Measurements from ENCODE around the gene SPHK2. TPM values are rescaled to one million over a fixed set of nuclear protein-coding genes. Genes with fewer than 3 reads are reported as not detected.
"Not testable (repeated sequence)": the region's sequence is repeated elsewhere in the genome, so short reads cannot be mapped to it uniquely, and the experiment has no call there.

Gene SPHK2
- total RNA-seq, 1 experiment from 2014 or later, result 16.3 TPM

DNA sequence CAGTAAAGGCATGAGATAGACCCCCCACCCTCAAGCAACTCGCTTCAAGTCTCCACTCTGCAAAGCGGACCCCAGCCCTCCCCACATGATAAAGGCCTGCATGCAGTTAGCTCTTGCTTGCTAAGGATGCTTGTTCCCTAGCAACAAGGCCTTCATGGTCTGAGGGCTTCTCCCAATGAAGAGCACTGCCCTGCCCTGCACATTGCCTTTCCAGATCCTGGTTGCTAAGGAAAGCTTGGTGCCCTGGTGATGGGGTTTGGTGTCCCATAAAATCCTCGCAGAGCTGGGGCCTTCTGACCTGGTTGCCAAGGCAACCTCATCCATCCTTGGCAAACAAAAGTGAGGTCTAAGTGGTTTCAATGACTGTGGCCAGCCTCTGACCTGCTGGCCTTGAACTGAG, 11.9 kb downstream of the SPHK2 start:
- Mint-ChIP-seq H3K27ac (ENCODE audit: low read depth, unreplicated experiment) (no peak overlapping the region), H3K27me3 (ENCODE audit: insufficient read depth, unreplicated experiment) (no peaks in the 10 kb centered on the region), H3K9me3 (ENCODE audit: unreplicated experiment) (no peaks in the 10 kb centered on the region), H3K4me1 (ENCODE audit: insufficient read depth, unreplicated experiment) (peaks cover 16% of the 10 kb centered on the region), H3K36me3 (ENCODE audit: insufficient read depth, unreplicated experiment) (peaks cover 13% of the 10 kb centered on the region), H3K4me3 (ENCODE audit: unreplicated experiment) (no peak overlapping the region)
- no TSS peak for BruUV-seq (replicated peaks)
- intact Hi-C loops (cut with micrococcal nuclease), result no loop called here
- TF ChIP-seq, protein P1, sequence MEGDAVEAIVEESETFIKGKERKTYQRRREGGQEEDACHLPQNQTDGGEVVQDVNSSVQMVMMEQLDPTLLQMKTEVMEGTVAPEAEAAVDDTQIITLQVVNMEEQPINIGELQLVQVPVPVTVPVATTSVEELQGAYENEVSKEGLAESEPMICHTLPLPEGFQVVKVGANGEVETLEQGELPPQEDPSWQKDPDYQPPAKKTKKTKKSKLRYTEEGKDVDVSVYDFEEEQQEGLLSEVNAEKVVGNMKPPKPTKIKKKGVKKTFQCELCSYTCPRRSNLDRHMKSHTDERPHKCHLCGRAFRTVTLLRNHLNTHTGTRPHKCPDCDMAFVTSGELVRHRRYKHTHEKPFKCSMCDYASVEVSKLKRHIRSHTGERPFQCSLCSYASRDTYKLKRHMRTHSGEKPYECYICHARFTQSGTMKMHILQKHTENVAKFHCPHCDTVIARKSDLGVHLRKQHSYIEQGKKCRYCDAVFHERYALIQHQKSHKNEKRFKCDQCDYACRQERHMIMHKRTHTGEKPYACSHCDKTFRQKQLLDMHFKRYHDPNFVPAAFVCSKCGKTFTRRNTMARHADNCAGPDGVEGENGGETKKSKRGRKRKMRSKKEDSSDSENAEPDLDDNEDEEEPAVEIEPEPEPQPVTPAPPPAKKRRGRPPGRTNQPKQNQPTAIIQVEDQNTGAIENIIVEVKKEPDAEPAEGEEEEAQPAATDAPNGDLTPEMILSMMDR (IDR thresholded peaks at IDR 0.05; ENCODE audit: unreplicated experiment), result no peak
- CTCF ChIA-PET, result no interaction called here
- POLR2A ChIA-PET, result interaction anchor here (5.4 kb wide), 1 partner anchor 15 kb away, joined by 108 read pairs; the partner anchor contains the start of genes FAM83E, RPL18 and SPHK2
- no peak for DNase-seq (ENCODE audit: unreplicated experiment)

DNA sequence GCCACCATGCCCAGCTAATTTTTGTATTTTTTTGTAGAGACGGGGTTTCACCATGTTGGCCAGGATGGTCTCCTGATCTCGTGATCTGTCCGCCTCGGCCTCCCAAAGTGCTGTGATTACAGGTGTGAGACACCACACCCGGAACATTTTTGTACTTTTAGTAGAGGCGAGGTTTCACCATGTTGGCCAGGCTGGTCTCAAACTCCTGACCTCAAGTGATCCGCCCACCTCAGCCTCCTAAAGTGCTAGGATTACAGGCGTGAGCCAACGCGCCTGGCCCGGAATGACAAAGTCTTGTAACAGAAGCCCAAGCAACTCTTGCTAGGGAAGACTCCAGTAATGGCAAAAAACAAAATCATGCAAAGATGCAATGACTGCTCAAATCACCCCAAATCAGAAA, 13.0 kb downstream of the SPHK2 start:
- ChIA-PET POLR2A (interaction anchor here (1.4 to 5.4 kb wide), 3 partner anchors 9 to 187 kb away, joined by 3 to 108 read pairs (median 21); partner anchors contain the start of genes FAM83E, RPL18 and SPHK2), CTCF (interaction anchor here (0.5 to 2.2 kb wide), 5 partner anchors 10 to 1040 kb away, joined by 3 to 10 read pairs (median 4); partner anchors contain the start of genes RPL18 and SPHK2)
- Mint-ChIP-seq H3K4me1 (ENCODE audit: insufficient read depth, unreplicated experiment) (peaks cover 17% of the 10 kb centered on the region), H3K36me3 (ENCODE audit: insufficient read depth, unreplicated experiment) (peaks cover 13% of the 10 kb centered on the region)
- H3K4me3 Mint-ChIP-seq (ENCODE audit: unreplicated experiment); H3K9me3 Mint-ChIP-seq (ENCODE audit: unreplicated experiment); BruUV-seq (replicated peaks); H3K27me3 Mint-ChIP-seq (ENCODE audit: insufficient read depth, unreplicated experiment); H3K27ac Mint-ChIP-seq (ENCODE audit: low read depth, unreplicated experiment); DNase-seq (ENCODE audit: unreplicated experiment); intact Hi-C loops (cut with micrococcal nuclease): not testable (repeated sequence)

DNA sequence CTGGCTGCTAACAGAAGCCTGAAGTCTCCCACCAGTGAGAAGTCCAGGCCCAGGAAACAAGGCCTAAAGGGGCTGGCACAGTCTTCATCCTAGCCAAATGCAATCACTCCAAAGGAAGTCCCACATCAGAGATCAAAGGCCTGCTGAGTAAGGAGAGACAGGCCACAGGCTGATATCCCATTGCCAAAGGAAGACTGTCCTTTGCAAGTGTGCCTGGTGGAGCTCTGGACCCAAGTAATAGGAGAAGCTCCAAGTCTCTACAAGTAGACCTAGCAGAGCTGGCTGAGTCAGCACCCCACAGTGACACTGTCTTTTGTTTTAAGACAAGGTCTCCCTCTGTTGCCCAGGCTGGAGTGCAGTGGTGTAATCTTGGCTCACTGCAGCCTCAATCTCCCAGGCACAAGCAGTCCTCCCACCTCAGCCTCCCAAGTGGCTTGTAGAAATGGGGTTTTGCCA, 13.4 kb downstream of the SPHK2 start:
- ChIA-PET POLR2A (interaction anchor here (0.7 to 5.4 kb wide), 6 partner anchors 9 to 186 kb away, joined by 3 to 108 read pairs (median 4); partner anchors contain the start of genes CA11, FAM83E, RPL18 and SPHK2), CTCF (interaction anchor here (0.5 to 2.2 kb wide), 5 partner anchors 11 to 143 kb away, joined by 4 to 10 read pairs (median 7); partner anchors contain the start of genes RPL18 and SPHK2)
- no TSS peak for BruUV-seq (replicated peaks)
- Mint-ChIP-seq H3K27me3 (ENCODE audit: insufficient read depth, unreplicated experiment) (no peaks in the 10 kb centered on the region), H3K9me3 (ENCODE audit: unreplicated experiment) (no peaks in the 10 kb centered on the region), H3K4me1 (ENCODE audit: insufficient read depth, unreplicated experiment) (peaks cover 17% of the 10 kb centered on the region), H3K36me3 (ENCODE audit: insufficient read depth, unreplicated experiment) (peaks cover 17% of the 10 kb centered on the region), H3K4me3 (ENCODE audit: unreplicated experiment) (no peak overlapping the region), H3K27ac (ENCODE audit: low read depth, unreplicated experiment) (no peak overlapping the region)
- intact Hi-C loops (cut with micrococcal nuclease), result no loop called here
- TF ChIP-seq, protein P1 (IDR thresholded peaks at IDR 0.05; ENCODE audit: unreplicated experiment), result no peak
- DNase-seq (ENCODE audit: unreplicated experiment), result peak; percentile 75

DNA sequence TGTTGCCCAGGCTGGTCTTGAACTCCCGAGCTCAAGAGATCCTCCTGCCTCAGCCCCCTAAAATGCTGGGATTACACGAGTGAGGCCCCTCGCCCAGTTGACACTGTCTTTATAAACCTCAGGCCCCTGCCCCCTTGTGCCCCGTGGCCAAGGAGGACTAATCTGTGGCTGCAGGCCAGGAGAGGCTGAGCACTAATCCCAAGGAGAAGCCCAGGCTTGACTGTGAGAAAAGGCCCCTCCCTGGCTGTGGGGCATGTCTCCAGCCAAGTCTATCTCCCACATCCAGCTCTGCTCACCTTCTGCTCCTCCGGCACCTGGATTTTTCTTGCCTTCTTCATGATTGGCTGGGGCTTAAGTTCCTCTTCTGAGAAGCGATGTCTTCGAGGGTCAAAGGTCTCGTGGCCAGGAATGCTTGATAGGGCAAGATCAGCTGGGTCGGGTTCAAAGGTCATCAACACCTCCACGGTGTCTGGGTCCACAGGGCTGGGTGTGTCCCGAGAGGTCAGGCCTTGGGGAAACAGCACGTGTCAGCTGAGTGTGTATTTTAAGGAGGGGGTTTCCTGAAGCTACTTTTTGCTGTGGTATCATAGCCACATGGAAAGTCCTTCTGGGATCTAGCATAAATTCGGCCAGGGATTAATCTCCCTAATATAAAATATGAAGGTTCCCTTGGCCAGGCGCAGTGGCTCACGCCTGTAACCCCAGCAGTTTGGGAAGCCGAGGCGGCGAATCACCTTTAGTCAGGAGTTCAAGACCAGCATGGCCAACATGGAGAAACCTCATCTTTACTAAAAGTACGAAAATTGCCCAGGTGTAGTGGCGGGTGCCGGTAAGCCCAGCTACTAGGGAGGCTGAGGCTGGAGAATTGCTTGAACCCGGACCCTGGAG, 14.1 kb downstream of the SPHK2 start:
- DNase-seq (ENCODE audit: unreplicated experiment), result no peak
- H3K9me3 Mint-ChIP-seq (ENCODE audit: unreplicated experiment), result no peaks in the 10 kb centered on the region
- ChIA-PET POLR2A (interaction anchor here (0.7 to 5.4 kb wide), 12 partner anchors 10 to 1032 kb away, joined by 3 to 108 read pairs (median 3); partner anchors contain the start of genes BCL2L12, CA11, FAM83E and IRF3), CTCF (interaction anchor here (1.2 to 2.2 kb wide), 5 partner anchors 11 to 242 kb away, joined by 3 to 10 read pairs (median 7); partner anchors contain the start of genes RPL18 and SPHK2)
- no peaks in the 10 kb centered on the region for H3K27me3 Mint-ChIP-seq (ENCODE audit: insufficient read depth, unreplicated experiment)
- TF ChIP-seq, protein P1 (IDR thresholded peaks at IDR 0.05; ENCODE audit: unreplicated experiment), result no peak
- H3K4me1 Mint-ChIP-seq (ENCODE audit: insufficient read depth, unreplicated experiment), result peaks cover 20% of the 10 kb centered on the region
- no peak overlapping the region for H3K4me3 Mint-ChIP-seq (ENCODE audit: unreplicated experiment)
- intact Hi-C loops (cut with micrococcal nuclease), result loop anchor here (2.0 kb wide), 1 partner anchor 15 kb away; the partner anchor contains the start of genes RPL18 and SPHK2
- peaks cover 20% of the 10 kb centered on the region for H3K36me3 Mint-ChIP-seq (ENCODE audit: insufficient read depth, unreplicated experiment)
- no peak overlapping the region for H3K27ac Mint-ChIP-seq (ENCODE audit: low read depth, unreplicated experiment)
- BruUV-seq (replicated peaks), result no TSS peak

Measured in MCF 10A (cell line).